Keratinocyte (primary cell): Measurements from ENCODE around the gene DNAH11. TPM values are rescaled to one million over a fixed set of nuclear protein-coding genes. Genes with fewer than 3 reads are reported as not detected.

Experiments
- DNase-seq: peaks from one replicate; pipeline ENCODE4 v3.0.0-alpha.2; 2011; ENCODE audit warnings: low read depth, missing footprints, low spot score
- FAIRE-seq: peaks from 2 replicates; lab custom pipeline; 2011; peaks lifted over from hg19 to GRCh38; lab: Jason Lieb, UNC
- H2AFZ ChIP-seq: 2 replicates; pipeline ENCODE4 v1.6.0; 2012; ENCODE audit warnings: low read length, control low read depth, inconsistent platforms; ENCODE audit not compliant: control insufficient read depth
- H3K27ac ChIP-seq: 2 replicates; pipeline ENCODE4 v1.5.1; 2011; ENCODE audit warnings: low read length; ENCODE audit not compliant: control insufficient read depth, insufficient read depth
- H3K27me3 ChIP-seq: 3 replicates; pipeline ENCODE4 v1.6.0; 2011; ENCODE audit warnings: low read length; ENCODE audit not compliant: control insufficient read depth, insufficient read depth; ENCODE audit errors: extremely low read depth
- H3K36me3 ChIP-seq, 2 experiments: 2 replicates in 1 of 2; 3 replicates in 1 of 2; pipeline ENCODE4 v1.5.1; 2011; ENCODE audit warnings: low read length in 2 of 2, mild to moderate bottlenecking in 1 of 2; ENCODE audit not compliant: control insufficient read depth in 2 of 2, insufficient read depth in 2 of 2; ENCODE audit errors: extremely low read depth in 1 of 2
- H3K4me1 ChIP-seq: 3 replicates; pipeline ENCODE4 v1.5.1; 2011; ENCODE audit warnings: low read length; ENCODE audit not compliant: control insufficient read depth, insufficient read depth; ENCODE audit errors: extremely low read depth
- H3K4me2 ChIP-seq: 3 replicates; pipeline ENCODE4 v1.6.0; 2011; ENCODE audit warnings: low read depth, low read length; ENCODE audit not compliant: control insufficient read depth, insufficient read depth; ENCODE audit errors: extremely low read depth
- H3K4me3 ChIP-seq, 3 experiments: fragments of 200-600 bp in 1 of 3; sonication (generic) in 1 of 3; 2 replicates in 2 of 3; 3 replicates in 1 of 3; pipeline ENCODE4 v1.5.1; 2011 to 2016; ENCODE audit warnings: low read length in 3 of 3, mild to moderate bottlenecking in 3 of 3, control low read depth in 2 of 3, inconsistent platforms in 1 of 3, low read depth in 1 of 3, mixed read lengths in 1 of 3, mixed run types in 1 of 3, moderate library complexity in 1 of 3; ENCODE audit not compliant: control insufficient read depth in 2 of 3, insufficient read depth in 2 of 3; ENCODE audit errors: extremely low read depth in 1 of 3
- H3K79me2 ChIP-seq: 2 replicates; pipeline ENCODE4 v1.6.0; 2012; ENCODE audit warnings: low read length; ENCODE audit not compliant: control insufficient read depth, insufficient read depth
- H3K9ac ChIP-seq: 3 replicates; pipeline ENCODE4 v1.6.0; 2011; ENCODE audit warnings: low read length; ENCODE audit not compliant: control insufficient read depth, insufficient read depth; ENCODE audit errors: extremely low read depth
- H3K9me1 ChIP-seq: 3 replicates; pipeline ENCODE4 v1.6.0; 2011; ENCODE audit warnings: low read length; ENCODE audit not compliant: control insufficient read depth, insufficient read depth; ENCODE audit errors: extremely low read depth
- H3K9me3 ChIP-seq: 2 replicates; pipeline ENCODE4 v1.5.1; 2012; ENCODE audit warnings: low read depth, low read length; ENCODE audit not compliant: control insufficient read depth
- H4K20me1 ChIP-seq: 3 replicates; pipeline ENCODE4 v1.6.0; 2011; ENCODE audit warnings: low read length; ENCODE audit not compliant: control insufficient read depth, insufficient read depth; ENCODE audit errors: extremely low read depth
- CTCF ChIP-seq, 3 experiments: IDR thresholded peaks in 1 of 3; conservative IDR thresholded peaks in 1 of 3; optimal IDR thresholded peaks in 1 of 3; 2 replicates in 2 of 3; 3 replicates in 1 of 3; pipeline versions ENCODE3 to v1.5.1; 2011; ENCODE audit warnings: low read length in 3 of 3, mild to moderate bottlenecking in 3 of 3, moderate library complexity in 2 of 3, control low read depth in 1 of 3, inconsistent platforms in 1 of 3; ENCODE audit not compliant: insufficient read depth in 2 of 3; ENCODE audit errors: extremely low read depth in 1 of 3
- EZH2 ChIP-seq: IDR thresholded peaks from one replicate; pipeline ENCODE4 v1.6.1; 2012; ENCODE audit warnings: inconsistent platforms, mild to moderate bottlenecking, low read length, moderate library complexity
- dilution Hi-C: fragments of 300-500 bp; cut with MboI; formaldehyde crosslinking; loops from one replicate; pipeline ENCODE4 v1.7.0; 2020; ENCODE audit warnings: low sequenced_read_pairs; ENCODE audit not compliant: extremely low pct_ligation_motif_present
- polyA plus RNA-seq, 5 experiments: library from polyadenylated mRNA; depleted of rRNA in 3 of 5; stranded (reverse) in 3 of 5; stranded (forward) in 1 of 5; unstranded in 1 of 5; fragments of >200 nt; gene quantifications; 1 replicate in 1 of 5; 2 replicates in 3 of 5; 3 replicates in 1 of 5; pipeline versions ENCODE4 v1.2.1 to v1.2.3, GENCODE V29; 2011 to 2012; ENCODE audit warnings: missing spikeins in 2 of 5, low read depth in 1 of 5, low replicate concordance in 1 of 5

DNAH11 gene
- polyA plus RNA-seq, 1 donor (not counting 4 experiments of a cell fraction or from before 2014, with no cell fraction given) = 0.21 TPM

GRCh38 chr7:21605008-21605585 is 62.3 kb downstream of the DNAH11 start:
- Histone ChIP-seq H4K20me1 (no peaks in the 10 kb centered on the region), H3K4me3 (no peak overlapping the region), H3K79me2 (no peaks in the 10 kb centered on the region), H3K4me1 (no peaks in the 10 kb centered on the region), H3K9ac (no peak overlapping the region), H3K27ac (no peak overlapping the region), H3K36me3 (no peaks in the 10 kb centered on the region), H3K27me3 (no peaks in the 10 kb centered on the region), H3K4me2 (no peak overlapping the region), H3K9me1 (no peaks in the 10 kb centered on the region), H3K9me3 (no peaks in the 10 kb centered on the region), H2AFZ (no peak overlapping the region)
- TF ChIP-seq EZH2 = no peak
- no peak for TF ChIP-seq CTCF (optimal IDR thresholded peaks at IDR 0.05 in 1 of 3, IDR thresholded peaks at IDR 0.05 in 1 of 3, conservative IDR thresholded peaks at IDR 0.05 in 1 of 3; ENCODE audit: extremely low read depth in 1 of 3, insufficient read depth in 2 of 3, low read length in 3 of 3)
- no peak for DNase-seq
- dilution Hi-C loops = no loop called here
- no peak for FAIRE-seq

GRCh38 chr7:21608465-21608864 is 65.6 kb downstream of the DNAH11 start:
- H4K20me1 ChIP-seq = no peaks in the 10 kb centered on the region
- no peak for FAIRE-seq
- H3K4me1 ChIP-seq = no peaks in the 10 kb centered on the region
- dilution Hi-C loops = no loop called here
- DNase-seq = no peak
- H3K9ac ChIP-seq = no peak overlapping the region
- H3K9me1 ChIP-seq = no peaks in the 10 kb centered on the region
- no peaks in the 10 kb centered on the region for H3K36me3 ChIP-seq
- H3K4me3 ChIP-seq = no peak overlapping the region
- no peaks in the 10 kb centered on the region for H3K79me2 ChIP-seq
- TF ChIP-seq CTCF (optimal IDR thresholded peaks at IDR 0.05 in 1 of 3, IDR thresholded peaks at IDR 0.05 in 1 of 3, conservative IDR thresholded peaks at IDR 0.05 in 1 of 3; ENCODE audit: extremely low read depth in 1 of 3, insufficient read depth in 2 of 3, low read length in 3 of 3) (no peak), EZH2 (no peak)
- no peaks in the 10 kb centered on the region for H3K27me3 ChIP-seq
- no peaks in the 10 kb centered on the region for H3K9me3 ChIP-seq
- H3K27ac ChIP-seq = no peak overlapping the region
- H3K4me2 ChIP-seq = no peak overlapping the region
- no peak overlapping the region for H2AFZ ChIP-seq
